Mucosa of descending colon (tissue), 3 donors: ENCODE results near the gene POR. TPM values are rescaled to one million over a fixed set of nuclear protein-coding genes. Genes with fewer than 3 reads are reported as not detected.
"Not testable (repeated sequence)": the region's sequence is repeated elsewhere in the genome, so short reads cannot be mapped to it uniquely, and the experiment has no call there.

Source experiments
- ATAC-seq: fragments of 200-7000 bp; cut with Tn5 transposase; one replicate; pipeline ENCODE4 v1.9.1; 2020; ENCODE audit warnings: mild to moderate bottlenecking, moderate library complexity
- DNase-seq, 3 donors: peaks; one replicate each; pipeline ENCODE4 v3.0.0-alpha.2; 2020
- H3K36me3 ChIP-seq: fragments of 200-600 bp; one replicate; pipeline ENCODE4 v1.8.0; 2021; ENCODE audit warnings: low read depth, mild to moderate bottlenecking
- H3K4me1 ChIP-seq: fragments of 200-600 bp; one replicate; pipeline ENCODE4 v1.8.0; 2021; ENCODE audit warnings: low read depth, mild to moderate bottlenecking
- H3K4me3 ChIP-seq: fragments of 200-600 bp; one replicate; pipeline ENCODE4 v1.8.0; 2021; ENCODE audit warnings: mild to moderate bottlenecking
- H3K9me3 ChIP-seq: fragments of 200-600 bp; one replicate; pipeline ENCODE4 v1.8.0; 2021; ENCODE audit warnings: mild to moderate bottlenecking
- intact Hi-C, 2 donors: fragments of 100-400 bp; cut with DNase I in 1 of 2; cut with micrococcal nuclease in 1 of 2; formaldehyde crosslinking; loops; one replicate each; pipeline versions ENCODE4 v1.11.0 to v1.11.1; 2022; cut with DNase I, micrococcal nuclease
- total RNA-seq, 3 donors: library from RNA; stranded (reverse); fragmentation: NEBNext Ultra II Directional in 2 of 3; extraction: Animal tissue kit (Norgen Biotek cat#: 25700) in 2 of 3; gene quantifications; one replicate each; pipeline versions ENCODE4 v1.2.1 to v1.2.4, GENCODE V29; 2021 to 2023
- TF ChIP-seq, protein P1 (sequence below): fragments of 200-600 bp; IDR thresholded peaks from one replicate; pipeline ENCODE4 v1.8.0; 2022; ENCODE audit warnings: antibody characterized with exemption, mild to moderate bottlenecking
- donor health status: DM: no; HTN: no; CAD: no; lungs with moderate emphysema.
- donor health status: DM: no; HTN: no; CAD: no.
- donor health status: DM: no; HTN: yes; CAD: no.

POR gene
- total RNA-seq, 3 donors from 2014 or later = 76.4 to 122 (median 118) TPM

DNA sequence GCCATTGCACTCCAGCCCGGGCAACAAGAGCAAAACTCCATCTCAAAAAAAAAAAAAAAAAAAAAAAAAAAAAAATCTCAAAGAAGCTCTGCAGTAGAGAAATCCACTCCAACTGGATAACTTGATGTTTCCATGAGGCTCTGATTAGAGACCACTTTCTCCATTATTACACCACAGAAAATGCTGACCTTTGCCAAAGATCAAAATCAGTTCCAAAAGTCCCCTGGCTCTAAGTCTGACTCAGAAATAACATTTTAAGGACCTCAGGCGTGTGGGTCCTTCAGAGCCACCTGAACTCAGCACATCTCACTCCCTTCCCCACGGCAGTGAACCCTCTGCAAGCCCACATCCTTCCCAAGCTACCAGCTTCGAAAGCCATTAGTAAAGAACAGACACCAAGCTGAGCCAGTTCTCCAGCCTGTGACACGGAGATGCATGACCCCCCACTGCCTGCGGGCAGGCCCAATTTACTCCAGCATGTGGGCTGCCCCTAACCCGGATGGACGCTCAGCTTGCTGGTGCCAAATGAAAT lies 93.3 kb downstream of the POR start:
- Histone ChIP-seq H3K9me3 (no peaks in the 10 kb centered on the region), H3K36me3 (no peaks in the 10 kb centered on the region), H3K4me1 (no peaks in the 10 kb centered on the region), H3K4me3 (no peak overlapping the region)
- TF ChIP-seq, protein P1, sequence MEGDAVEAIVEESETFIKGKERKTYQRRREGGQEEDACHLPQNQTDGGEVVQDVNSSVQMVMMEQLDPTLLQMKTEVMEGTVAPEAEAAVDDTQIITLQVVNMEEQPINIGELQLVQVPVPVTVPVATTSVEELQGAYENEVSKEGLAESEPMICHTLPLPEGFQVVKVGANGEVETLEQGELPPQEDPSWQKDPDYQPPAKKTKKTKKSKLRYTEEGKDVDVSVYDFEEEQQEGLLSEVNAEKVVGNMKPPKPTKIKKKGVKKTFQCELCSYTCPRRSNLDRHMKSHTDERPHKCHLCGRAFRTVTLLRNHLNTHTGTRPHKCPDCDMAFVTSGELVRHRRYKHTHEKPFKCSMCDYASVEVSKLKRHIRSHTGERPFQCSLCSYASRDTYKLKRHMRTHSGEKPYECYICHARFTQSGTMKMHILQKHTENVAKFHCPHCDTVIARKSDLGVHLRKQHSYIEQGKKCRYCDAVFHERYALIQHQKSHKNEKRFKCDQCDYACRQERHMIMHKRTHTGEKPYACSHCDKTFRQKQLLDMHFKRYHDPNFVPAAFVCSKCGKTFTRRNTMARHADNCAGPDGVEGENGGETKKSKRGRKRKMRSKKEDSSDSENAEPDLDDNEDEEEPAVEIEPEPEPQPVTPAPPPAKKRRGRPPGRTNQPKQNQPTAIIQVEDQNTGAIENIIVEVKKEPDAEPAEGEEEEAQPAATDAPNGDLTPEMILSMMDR = no peak
- intact Hi-C loops = no loop called here
- no peak for ATAC-seq
- DNase-seq = no peak

DNA sequence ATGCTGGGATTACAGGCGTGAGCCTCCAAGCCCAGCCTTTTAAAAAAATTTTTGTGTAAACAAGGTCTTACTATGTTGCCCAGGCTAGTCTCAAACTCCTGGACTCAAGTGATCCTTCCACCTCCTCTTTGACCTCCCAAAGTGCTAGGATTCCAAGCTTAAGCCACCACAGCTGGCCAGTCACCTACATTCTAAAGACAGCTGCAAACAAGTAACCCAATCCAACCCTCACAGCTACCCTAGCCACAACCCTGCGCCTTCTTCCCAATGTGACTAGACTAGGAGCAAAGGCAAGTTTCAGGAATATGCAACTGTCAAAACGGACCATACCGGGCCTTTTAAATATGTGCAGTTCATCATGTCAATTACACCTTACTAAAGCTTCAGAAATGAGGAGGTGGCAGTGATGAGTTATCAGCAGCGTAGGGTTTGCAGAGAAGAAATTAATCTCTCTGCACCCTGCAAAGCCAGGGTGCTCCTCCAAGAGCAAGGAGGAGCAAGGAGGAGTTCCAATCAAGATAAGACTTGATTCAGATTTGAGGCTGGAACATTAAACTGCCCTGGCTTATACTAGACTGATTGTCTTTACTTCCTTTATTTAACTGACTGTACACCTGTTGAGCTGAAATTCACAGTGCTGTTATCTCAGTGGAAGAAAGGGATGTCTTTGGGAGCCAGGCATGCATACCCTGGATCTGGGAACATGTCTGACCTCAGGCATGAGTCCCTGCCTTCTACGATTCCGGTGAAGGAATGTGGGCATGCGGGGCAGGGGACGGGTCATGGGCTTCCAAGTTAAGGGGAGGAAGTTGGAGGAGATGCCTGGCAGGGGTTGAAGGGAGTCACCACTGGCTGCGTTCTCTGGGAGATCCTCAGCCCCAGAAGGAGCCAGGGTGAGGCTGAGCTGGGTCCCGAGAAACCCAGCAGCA lies 95.0 kb downstream of the POR start:
- no peak for DNase-seq
- ATAC-seq = no peak
- Histone ChIP-seq H3K36me3 (no peaks in the 10 kb centered on the region), H3K4me3 (no peak overlapping the region), H3K4me1 (no peaks in the 10 kb centered on the region), H3K9me3 (no peaks in the 10 kb centered on the region)
- TF ChIP-seq, protein P1 = no peak
- intact Hi-C loops = no loop called here

DNA sequence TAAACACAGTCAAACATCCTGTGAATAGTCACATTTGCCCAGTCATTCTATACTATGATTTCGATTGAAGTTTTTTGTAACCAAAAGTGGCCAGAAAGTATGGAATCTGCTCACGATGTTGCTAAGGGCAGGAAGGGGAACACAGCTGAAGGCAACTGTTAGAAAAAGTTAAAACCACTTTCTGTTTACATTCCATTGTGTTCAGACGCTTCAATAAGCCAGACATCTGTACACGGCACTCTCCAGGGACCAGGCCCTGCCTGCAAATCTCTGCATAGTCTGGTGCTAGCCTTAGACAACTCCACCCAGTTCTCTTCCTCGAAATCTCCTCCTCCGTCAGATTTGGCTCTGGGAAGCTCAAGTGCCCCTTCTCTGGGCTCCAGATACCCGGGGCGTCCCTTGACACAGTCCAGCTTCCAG lies 96.5 kb downstream of the POR start:
- no peak for DNase-seq

DNA sequence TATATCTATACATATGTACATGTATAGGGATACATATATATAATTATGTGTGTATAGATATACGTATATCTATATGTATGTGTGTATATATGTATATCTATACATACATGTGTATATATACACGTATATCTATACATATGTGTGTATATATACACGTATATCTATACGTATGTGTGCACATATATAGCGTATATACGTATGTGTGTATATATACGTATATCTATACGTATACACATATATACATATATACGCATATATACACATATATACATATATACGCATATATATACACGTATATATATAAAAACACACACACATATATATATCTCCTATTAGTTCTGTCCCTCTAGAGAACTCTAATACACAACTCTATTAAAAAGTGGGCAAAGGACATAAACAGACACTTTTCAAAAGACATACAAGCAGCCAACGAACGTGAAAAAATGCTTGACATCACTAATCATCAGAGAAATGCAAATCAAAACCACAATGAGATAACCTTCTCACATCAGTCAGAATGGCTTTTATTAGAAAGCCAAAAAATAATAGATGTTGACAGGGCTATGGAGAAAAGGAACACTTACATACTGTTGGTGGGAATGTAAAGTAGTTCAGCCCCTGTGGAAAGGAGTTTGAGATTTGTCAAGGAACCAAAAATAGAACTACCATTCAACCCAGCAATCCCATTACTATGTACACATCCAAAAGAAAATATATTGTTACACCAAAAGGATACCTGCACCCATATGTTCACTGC lies 101.4 kb downstream of the POR start:
- intact Hi-C loops = no loop called here
- no peak for DNase-seq
- Histone ChIP-seq H3K4me1 (peaks cover 3% of the 10 kb centered on the region), H3K4me3 (no peak overlapping the region), H3K36me3 (no peaks in the 10 kb centered on the region), H3K9me3 (no peaks in the 10 kb centered on the region)
- ATAC-seq = no peak
- TF ChIP-seq, protein P1 = no peak

More for the DNA sequence above, 96.5 kb downstream of the POR start:
- Histone ChIP-seq H3K4me3 (no peak overlapping the region), H3K36me3 (no peaks in the 10 kb centered on the region), H3K4me1 (no peaks in the 10 kb centered on the region), H3K9me3 (no peaks in the 10 kb centered on the region)
- TF ChIP-seq, protein P1 = no peak
- ATAC-seq = peak; percentile 51
- intact Hi-C loops = no loop called here

DNA sequence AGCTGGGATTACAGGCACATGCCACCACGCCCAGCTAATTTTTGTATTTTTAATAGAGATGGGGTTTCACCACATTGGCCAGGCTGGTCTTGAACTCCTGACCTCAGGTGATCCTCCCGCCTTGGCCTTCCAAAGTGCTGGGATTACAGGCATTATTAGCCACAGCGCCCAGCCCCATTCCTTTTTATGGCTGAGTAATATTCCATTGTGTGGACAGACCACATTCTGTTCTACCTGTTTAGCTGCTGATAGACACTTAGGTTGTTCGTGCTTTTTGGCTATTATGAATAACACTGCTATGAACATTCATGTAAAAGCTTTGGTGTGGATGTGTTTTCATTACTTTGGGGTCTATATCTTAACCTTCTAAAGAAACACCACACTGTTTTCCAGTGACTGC lies 103.6 kb downstream of the POR start:
- ATAC-seq, H3K36me3 ChIP-seq, intact Hi-C loops, H3K9me3 ChIP-seq, DNase-seq, H3K4me3 ChIP-seq, H3K4me1 ChIP-seq: not testable (repeated sequence)
